Effector CD4-positive, alpha-beta T cell (primary cell): ENCODE measurements around the gene FRMD1.

Source experiments
- DNase-seq: peaks from one replicate; pipeline ENCODE4 v3.0.0-alpha.2; 2020

The FRMD1 gene

GRCh38 chr6:168110437-168110836 lies 31.4 kb upstream of the FRMD1 start:
- DNase-seq, result no peak

- no peak for DNase-seq
Measured at GRCh38 chr6:168109171-168109570, 30.2 kb upstream of the FRMD1 start.

- DNase-seq, result no peak
Measured at GRCh38 chr6:168107191-168107983, 28.4 kb upstream of the FRMD1 start.

GRCh38 chr6:168106633-168107005 lies 27.6 kb upstream of the FRMD1 start:
- no peak for DNase-seq

- no peak for DNase-seq
Measured at GRCh38 chr6:168105813-168106632, 27.0 kb upstream of the FRMD1 start.

- DNase-seq, result no peak
Measured at GRCh38 chr6:168104636-168105035, 25.6 kb upstream of the FRMD1 start.

- no peak for DNase-seq
Measured at GRCh38 chr6:168103050-168103830, 24.2 kb upstream of the FRMD1 start.

GRCh38 chr6:168102315-168102985 lies 23.4 kb upstream of the FRMD1 start:
- no peak for DNase-seq

- no peak for DNase-seq
Measured at GRCh38 chr6:168101590-168102314, 22.7 kb upstream of the FRMD1 start.

- no peak for DNase-seq
Measured at GRCh38 chr6:168100803-168101589, 22.0 kb upstream of the FRMD1 start.

GRCh38 chr6:168100011-168100802 lies 21.2 kb upstream of the FRMD1 start:
- no peak for DNase-seq

GRCh38 chr6:168099201-168100010 lies 20.4 kb upstream of the FRMD1 start:
- DNase-seq, result no peak

- DNase-seq, result no peak
Measured at GRCh38 chr6:168098431-168098861, 19.4 kb upstream of the FRMD1 start.

GRCh38 chr6:168097621-168098430 lies 18.8 kb upstream of the FRMD1 start:
- DNase-seq, result no peak

- DNase-seq, result no peak
Measured at GRCh38 chr6:168097221-168097620, 18.2 kb upstream of the FRMD1 start.

GRCh38 chr6:168096271-168096764 lies 17.3 kb upstream of the FRMD1 start:
- DNase-seq, result no peak

GRCh38 chr6:168095716-168096250 lies 16.8 kb upstream of the FRMD1 start:
- no peak for DNase-seq

GRCh38 chr6:168095171-168095691 lies 16.2 kb upstream of the FRMD1 start:
- DNase-seq, result no peak
